Neuronal stem cell (in vitro differentiated cells): ENCODE results near the gene TNC.
A peak's percentile ranks its signal among the peaks of the same experiment; 100 is the strongest.

Source experiments
- DNase-seq: peaks from one replicate; pipeline ENCODE4 v3.0.0-alpha.2; 2013; ENCODE audit warnings: low spot score
- H2AFZ ChIP-seq: one replicate; pipeline ENCODE4 v1.6.1; 2013; ENCODE audit warnings: mild to moderate bottlenecking, low read length, inconsistent platforms
- H2AK5ac ChIP-seq: 2 replicates; pipeline ENCODE4 v1.6.1; 2013; ENCODE audit warnings: low read depth, mild to moderate bottlenecking, inconsistent platforms, low read length, moderate library complexity, mixed read lengths
- H2BK120ac ChIP-seq: 2 replicates; pipeline ENCODE4 v1.6.1; 2013; ENCODE audit warnings: low read depth, mild to moderate bottlenecking, inconsistent platforms, low read length, moderate library complexity, mixed read lengths
- H2BK12ac ChIP-seq: one replicate; pipeline ENCODE4 v1.6.1; 2013; ENCODE audit warnings: low read length, inconsistent platforms
- H2BK15ac ChIP-seq: 2 replicates; pipeline ENCODE4 v1.6.1; 2013; ENCODE audit warnings: mild to moderate bottlenecking, low read length, inconsistent platforms, mixed read lengths
- H2BK5ac ChIP-seq: one replicate; pipeline ENCODE4 v1.6.1; 2013; ENCODE audit warnings: inconsistent platforms, mild to moderate bottlenecking, low read length, moderate library complexity
- H3K14ac ChIP-seq: one replicate; pipeline ENCODE4 v1.6.1; 2013; ENCODE audit warnings: low read length, inconsistent platforms
- H3K18ac ChIP-seq: 2 replicates; pipeline ENCODE4 v1.6.1; 2013; ENCODE audit warnings: low read length, inconsistent platforms
- H3K23ac ChIP-seq: 2 replicates; pipeline ENCODE4 v1.6.1; 2013; ENCODE audit warnings: low read depth, mild to moderate bottlenecking, mixed read lengths, low read length, inconsistent platforms; ENCODE audit not compliant: poor library complexity
- H3K27ac ChIP-seq: replicated peaks from 3 replicates; pipeline ENCODE4 v1.5.1; 2013; ENCODE audit warnings: low read length, inconsistent platforms
- H3K27me3 ChIP-seq, 3 experiments: 2 replicates each; pipeline ENCODE4 v1.6.1; 2013; ENCODE audit warnings: low read length in 3 of 3, mild to moderate bottlenecking in 2 of 3, inconsistent platforms in 1 of 3, low read depth in 1 of 3, mixed read lengths in 1 of 3, moderate library complexity in 1 of 3; ENCODE audit not compliant: control insufficient read depth in 3 of 3, insufficient read depth in 3 of 3
- H3K36me3 ChIP-seq, 2 donors: replicated peaks in 1 of 2; 2 replicates each; pipeline ENCODE4 v1.6.1; 2013; ENCODE audit warnings: low read length in 2 of 2; ENCODE audit not compliant: control insufficient read depth in 2 of 2, insufficient read depth in 2 of 2
- H3K4ac ChIP-seq: 2 replicates; pipeline ENCODE4 v1.6.1; 2013; ENCODE audit warnings: inconsistent platforms, mild to moderate bottlenecking, low read length, moderate library complexity
- H3K4me1 ChIP-seq, 2 donors: 1 replicate in 1 of 2; 2 replicates in 1 of 2; pipeline ENCODE4 v1.6.1; 2013; ENCODE audit warnings: low read length in 2 of 2, low read depth in 1 of 2; ENCODE audit not compliant: control insufficient read depth in 2 of 2, insufficient read depth in 1 of 2
- H3K4me2 ChIP-seq: one replicate; pipeline ENCODE4 v1.6.1; 2013; ENCODE audit warnings: mild to moderate bottlenecking, low read length, inconsistent platforms; ENCODE audit not compliant: insufficient read depth, poor library complexity, severe bottlenecking
- H3K4me3 ChIP-seq, 2 donors: 2 replicates each; pipeline ENCODE4 v1.5.1; 2013; ENCODE audit warnings: low read length in 2 of 2, mild to moderate bottlenecking in 2 of 2, inconsistent platforms in 1 of 2, moderate library complexity in 1 of 2
- H3K79me1 ChIP-seq: one replicate; pipeline ENCODE4 v1.6.1; 2013; ENCODE audit warnings: low read depth, mild to moderate bottlenecking, inconsistent platforms, low read length, moderate library complexity
- H3K9ac ChIP-seq: one replicate; pipeline ENCODE4 v1.6.1; 2013; ENCODE audit warnings: mild to moderate bottlenecking, low read depth, low read length, inconsistent platforms; ENCODE audit not compliant: poor library complexity
- H3K9me3 ChIP-seq, 2 donors: replicated peaks in 1 of 2; 2 replicates each; pipeline versions ENCODE3 to v1.6.1; 2013; ENCODE audit warnings: low read length in 2 of 2, mild to moderate bottlenecking in 2 of 2, inconsistent platforms in 1 of 2, low read depth in 1 of 2, mixed read lengths in 1 of 2, moderate library complexity in 1 of 2; ENCODE audit not compliant: control insufficient read depth in 2 of 2, insufficient read depth in 1 of 2
- H4K8ac ChIP-seq: one replicate; pipeline ENCODE4 v1.6.1; 2013; ENCODE audit warnings: low read depth, mild to moderate bottlenecking, inconsistent platforms, low read length, moderate library complexity
- H4K91ac ChIP-seq: one replicate; pipeline ENCODE4 v1.6.1; 2013; ENCODE audit warnings: low read length, low read depth, mild to moderate bottlenecking, inconsistent platforms; ENCODE audit not compliant: poor library complexity
- WGBS, 2 donors: extraction: QIAGEN DNeasy Blood & Tissue Kit; methylation state at CpG; one replicate each; pipeline ENCODE4 v1.1.7; 2013; ENCODE audit warnings: missing lambda C conversion rate in 2 of 2, mixed read lengths in 1 of 2; ENCODE audit not compliant: insufficient read length in 2 of 2, insufficient replicate concordance in 1 of 2; ENCODE audit errors: extremely low coverage in 2 of 2; 5-methylcytosine and 5-hydroxymethylcytosine counted together

Gene TNC

DNA sequence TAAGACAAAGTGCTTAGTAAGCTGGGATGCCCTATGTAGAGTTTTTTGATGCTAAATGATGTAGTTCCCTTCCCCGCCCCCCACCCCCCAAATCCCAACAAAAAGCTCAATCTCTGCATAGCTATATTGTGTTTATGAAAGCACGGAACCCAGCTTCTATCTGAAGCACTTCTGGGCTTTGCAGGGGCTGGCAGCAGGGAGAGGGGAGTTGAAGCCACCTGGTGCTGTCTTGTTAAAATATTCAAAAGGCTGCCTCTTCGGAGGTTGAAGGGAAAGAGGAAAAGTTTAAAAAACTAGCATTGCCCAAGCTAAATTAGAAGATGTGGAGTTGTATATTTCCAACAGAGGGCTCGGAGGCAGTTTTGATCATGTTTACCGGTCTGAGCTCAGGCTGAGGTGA lies 5.0 kb upstream of the TNC start:
- H2AK5ac ChIP-seq: no peak overlapping the region
- no peak for DNase-seq
- H3K4me1 ChIP-seq: peaks cover 9 to 10% of the 10 kb centered on the region in 2 donors
- no peak overlapping the region for H2BK120ac ChIP-seq
- no peak overlapping the region for H3K4ac ChIP-seq
- H3K27me3 ChIP-seq: peaks cover 0 to 1% (median 0%) of the 10 kb centered on the region in 3 experiments
- H3K9me3 ChIP-seq: peaks cover 0 to 3% of the 10 kb centered on the region in 2 donors
- H3K9ac ChIP-seq: no peak overlapping the region
- H3K27ac ChIP-seq: no peak overlapping the region
- H2BK5ac ChIP-seq: no peak overlapping the region
- H4K91ac ChIP-seq: no peak overlapping the region
- no peak overlapping the region for H3K4me3 ChIP-seq
- H4K8ac ChIP-seq: no peak overlapping the region
- no CpG with 5 or more reads among the region's 5 CpGs for WGBS, 2 donors
- H3K14ac ChIP-seq: no peak overlapping the region
- H3K36me3 ChIP-seq: no peaks in the 10 kb centered on the region
- no peak overlapping the region for H3K4me2 ChIP-seq
- H3K18ac ChIP-seq: no peak overlapping the region
- H2BK12ac ChIP-seq: no peak overlapping the region
- no peak overlapping the region for H3K23ac ChIP-seq
- H3K79me1 ChIP-seq: peaks cover under 1% of the 10 kb centered on the region
- H2AFZ ChIP-seq: no peak overlapping the region
- no peak overlapping the region for H2BK15ac ChIP-seq

DNA sequence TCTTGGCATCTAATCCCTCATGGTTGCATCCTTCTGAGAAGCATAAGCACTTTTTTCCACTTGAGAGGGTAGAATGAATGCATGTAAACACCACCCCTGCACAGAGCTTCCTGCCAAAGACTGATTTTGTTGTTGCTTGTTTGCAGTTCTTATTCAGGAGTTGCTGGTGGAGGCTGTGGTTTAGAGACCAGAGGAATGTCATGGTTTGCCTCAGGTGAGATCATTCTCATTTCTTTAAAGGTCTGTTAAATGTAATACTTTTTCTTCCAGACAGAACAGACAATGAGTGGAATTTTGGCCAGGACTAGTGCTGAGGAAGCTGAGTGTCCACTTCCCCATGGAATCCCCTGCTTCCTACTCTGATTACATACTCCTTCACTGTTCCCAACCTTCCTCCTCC lies 3.2 kb upstream of the TNC start:
- Histone ChIP-seq H2BK15ac (no peak overlapping the region), H2AFZ (no peak overlapping the region), H3K23ac (no peak overlapping the region), H3K9me3 (peaks cover 0 to 3% of the 10 kb centered on the region in 2 donors), H3K18ac (no peak overlapping the region), H3K79me1 (peaks cover 2% of the 10 kb centered on the region), H2AK5ac (no peak overlapping the region), H2BK5ac (no peak overlapping the region), H4K91ac (no peak overlapping the region), H3K27me3 (peaks cover 0 to 19% (median 0%) of the 10 kb centered on the region in 3 experiments), H3K4ac (no peak overlapping the region), H3K14ac (no peak overlapping the region), H3K9ac (no peak overlapping the region), H3K27ac (no peak overlapping the region), H3K4me1 (peaks cover 9 to 13% of the 10 kb centered on the region in 2 donors), H2BK12ac (no peak overlapping the region), H3K4me2 (no peak overlapping the region), H3K4me3 (no peak overlapping the region), H4K8ac (no peak overlapping the region), H3K36me3 (no peaks in the 10 kb centered on the region), H2BK120ac (no peak overlapping the region)
- no peak for DNase-seq

DNA sequence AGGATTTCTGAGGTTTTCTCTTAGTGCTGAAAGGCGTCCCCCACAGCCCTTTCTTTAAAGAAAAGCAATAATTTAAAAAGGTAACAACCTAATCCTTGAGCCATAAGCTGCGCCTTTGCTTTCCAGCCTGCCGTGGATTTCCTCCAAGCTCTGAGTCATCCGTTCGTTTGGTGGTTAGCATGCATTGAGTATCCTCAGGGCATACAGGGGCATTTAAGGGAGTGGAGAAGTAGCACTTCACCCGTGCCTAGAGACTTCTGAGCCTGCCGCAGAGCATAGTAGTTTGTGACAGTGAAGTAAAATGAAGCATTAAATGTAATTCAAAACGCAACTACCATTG lies 892 bp upstream of the TNC start:
- H3K4ac ChIP-seq: no peak overlapping the region
- H3K27me3 ChIP-seq: peaks cover 0 to 20% (median 0%) of the 10 kb centered on the region in 3 experiments
- H3K27ac ChIP-seq: peak overlapping the region; percentile 75
- H4K91ac ChIP-seq: no peak overlapping the region
- H2AFZ ChIP-seq: peak overlapping the region; percentile 85
- H2AK5ac ChIP-seq: no peak overlapping the region
- H2BK12ac ChIP-seq: no peak overlapping the region
- H3K9me3 ChIP-seq: no peaks in the 10 kb centered on the region
- no CpG with 5 or more reads among the region's 8 CpGs for WGBS, 2 donors
- H3K18ac ChIP-seq: peak overlapping the region; percentile 13
- H2BK15ac ChIP-seq: no peak overlapping the region
- no peak overlapping the region for H2BK5ac ChIP-seq
- peak overlapping the region; percentile 36 to 76 for H3K4me3 ChIP-seq
- no peak overlapping the region for H2BK120ac ChIP-seq
- peaks cover 2% of the 10 kb centered on the region for H3K79me1 ChIP-seq
- DNase-seq: no peak
- H3K14ac ChIP-seq: no peak overlapping the region
- no peak overlapping the region for H3K9ac ChIP-seq
- H3K4me1 ChIP-seq: peaks cover 9 to 17% of the 10 kb centered on the region in 2 donors
- H3K4me2 ChIP-seq: peak overlapping the region; percentile 83
- no peaks in the 10 kb centered on the region for H3K36me3 ChIP-seq
- no peak overlapping the region for H4K8ac ChIP-seq
- H3K23ac ChIP-seq: no peak overlapping the region

DNA sequence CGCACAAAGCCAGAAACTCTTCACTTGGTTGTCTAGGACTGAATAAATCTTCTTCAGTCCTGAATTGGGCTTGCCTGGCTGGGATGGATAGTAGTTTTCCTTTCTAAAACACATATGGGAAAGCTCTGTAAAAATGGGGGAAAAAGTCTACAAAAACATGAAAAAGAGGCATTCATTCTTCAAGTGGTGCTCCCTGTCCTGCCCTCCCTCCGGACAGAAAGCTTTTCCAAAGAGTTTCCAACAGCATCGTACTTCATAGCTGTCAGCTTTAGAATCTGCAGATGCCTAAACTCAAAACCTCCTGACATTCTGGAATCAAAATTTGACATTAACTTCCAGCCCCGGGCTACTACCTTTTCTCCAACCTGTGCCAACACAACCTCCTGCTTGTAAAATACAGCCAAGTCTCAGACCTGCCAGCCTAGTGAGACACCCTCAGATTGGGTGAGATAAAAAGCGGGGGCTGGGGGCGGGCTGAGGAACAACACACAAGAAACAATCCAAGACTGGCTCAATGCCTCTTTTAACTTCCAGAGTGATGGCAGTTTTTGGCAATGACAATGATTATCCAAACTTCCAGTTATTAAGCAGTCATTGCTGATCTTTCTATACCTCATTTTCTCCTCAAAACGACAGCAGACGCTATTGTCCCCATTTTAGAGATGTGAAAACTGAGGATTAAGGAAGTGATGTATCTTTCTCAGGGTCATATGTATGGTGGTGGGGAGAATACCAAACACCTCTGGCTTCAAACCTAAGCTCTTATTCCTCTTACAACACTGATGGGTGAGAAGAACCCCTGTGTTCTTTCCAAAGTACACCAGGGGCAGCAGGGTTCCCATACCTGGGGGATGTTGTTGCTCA lies 1.3 kb downstream of the TNC start:
- H3K4me3 ChIP-seq: no peak overlapping the region

More for the DNA sequence above, 1.3 kb downstream of the TNC start:
- no CpG with 5 or more reads among the region's 8 CpGs for WGBS, 2 donors
- Histone ChIP-seq H2BK12ac (no peak overlapping the region), H3K79me1 (peaks cover 2% of the 10 kb centered on the region), H3K4me1 (peaks cover 9 to 17% of the 10 kb centered on the region in 2 donors), H3K9ac (no peak overlapping the region), H2AFZ (no peak overlapping the region), H2BK120ac (no peak overlapping the region), H3K27me3 (peaks cover 0 to 20% (median 0%) of the 10 kb centered on the region in 3 experiments), H3K4me2 (no peak overlapping the region), H3K9me3 (no peaks in the 10 kb centered on the region), H4K91ac (no peak overlapping the region), H2AK5ac (no peak overlapping the region), H3K27ac (no peak overlapping the region), H3K36me3 (no peaks in the 10 kb centered on the region), H3K14ac (no peak overlapping the region), H4K8ac (no peak overlapping the region), H3K4ac (no peak overlapping the region), H3K18ac (no peak overlapping the region), H2BK15ac (no peak overlapping the region), H3K23ac (no peak overlapping the region), H2BK5ac (no peak overlapping the region)
- DNase-seq: no peak
